KMS-11 (cell line): ENCODE measurements around the gene SETD1B.

Source experiments
- H2AFZ ChIP-seq: fragments of 200-600 bp; sonication (generic); 2 replicates; pipeline ENCODE4 v1.6.1; 2016; ENCODE audit warnings: antibody characterized with exemption, mixed run types, low read depth
- H3K27ac ChIP-seq: fragments of 200-600 bp; sonication (generic); 2 replicates; pipeline ENCODE4 v1.6.1; 2016; ENCODE audit warnings: mild to moderate bottlenecking, mixed run types
- H3K27me3 ChIP-seq: fragments of 200-600 bp; sonication (generic); 2 replicates; pipeline ENCODE4 v1.6.1; 2017; ENCODE audit warnings: mild to moderate bottlenecking, low read depth, mixed run types, moderate library complexity; ENCODE audit not compliant: insufficient read depth
- H3K36me3 ChIP-seq: fragments of 200-600 bp; sonication (generic); 2 replicates; pipeline ENCODE4 v1.6.1; 2017; ENCODE audit warnings: mild to moderate bottlenecking, mixed run types; ENCODE audit not compliant: insufficient read depth
- H3K4me1 ChIP-seq: fragments of 200-600 bp; sonication (generic); 2 replicates; pipeline ENCODE4 v1.6.1; 2016; ENCODE audit warnings: mild to moderate bottlenecking, low read depth, mixed run types; ENCODE audit not compliant: poor library complexity, severe bottlenecking
- H3K4me2 ChIP-seq: fragments of 200-600 bp; sonication (generic); 2 replicates; pipeline ENCODE4 v1.7.0; 2016; ENCODE audit warnings: mild to moderate bottlenecking, mixed run types
- H3K4me3 ChIP-seq: fragments of 200-600 bp; sonication (generic); IDR thresholded peaks from 2 replicates; pipeline ENCODE4 v1.6.1; 2017; ENCODE audit warnings: low read depth, low read length, mixed read lengths; ENCODE audit not compliant: insufficient read depth
- H3K79me2 ChIP-seq: fragments of 200-600 bp; sonication (generic); 2 replicates; pipeline ENCODE4 v1.6.1; 2016; ENCODE audit warnings: low read depth, mixed run types; ENCODE audit not compliant: insufficient read depth
- H3K9ac ChIP-seq: fragments of 200-600 bp; sonication (generic); 2 replicates; pipeline ENCODE4 v1.6.1; 2016; ENCODE audit warnings: mild to moderate bottlenecking, mixed run types
- H4K20me1 ChIP-seq: fragments of 200-600 bp; sonication (generic); 2 replicates; pipeline ENCODE4 v1.6.1; 2016; ENCODE audit warnings: mild to moderate bottlenecking, mixed run types; ENCODE audit not compliant: insufficient read depth
- TF ChIP-seq, protein P1 (sequence below): fragments of 200-600 bp; sonication (generic); conservative IDR thresholded peaks from 2 replicates; pipeline ENCODE4 v1.6.1; 2017; ENCODE audit warnings: low read depth, mild to moderate bottlenecking, antibody characterized with exemption, low read length, moderate library complexity, mixed read lengths

Gene SETD1B

DNA sequence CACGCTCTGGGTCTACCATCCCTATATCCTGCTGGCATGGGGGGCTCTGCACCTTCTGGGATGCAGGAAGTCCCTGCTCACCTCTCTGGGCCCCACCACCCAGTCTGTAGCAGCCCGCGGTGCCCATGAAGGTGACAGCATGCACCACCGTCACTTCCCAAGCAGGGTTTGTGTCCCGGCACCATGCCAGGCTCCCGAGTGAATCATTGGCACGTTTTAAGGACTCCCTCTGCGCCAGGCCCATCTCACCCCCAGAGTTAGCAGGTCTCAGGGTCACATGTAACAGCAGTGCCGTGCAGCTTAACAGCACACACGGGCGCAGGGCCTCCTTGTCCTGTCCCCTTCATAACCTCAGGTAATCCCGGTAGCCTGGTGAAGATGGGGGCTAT lies 19.9 kb downstream of the SETD1B start:
- Histone ChIP-seq H3K27ac (no peak overlapping the region), H4K20me1 (no peaks in the 10 kb centered on the region), H3K4me2 (no peak overlapping the region), H3K36me3 (no peaks in the 10 kb centered on the region), H3K4me1 (no peaks in the 10 kb centered on the region), H3K79me2 (no peaks in the 10 kb centered on the region), H2AFZ (no peak overlapping the region), H3K9ac (no peak overlapping the region), H3K4me3 (no peak overlapping the region), H3K27me3 (no peaks in the 10 kb centered on the region)
- TF ChIP-seq, protein P1, sequence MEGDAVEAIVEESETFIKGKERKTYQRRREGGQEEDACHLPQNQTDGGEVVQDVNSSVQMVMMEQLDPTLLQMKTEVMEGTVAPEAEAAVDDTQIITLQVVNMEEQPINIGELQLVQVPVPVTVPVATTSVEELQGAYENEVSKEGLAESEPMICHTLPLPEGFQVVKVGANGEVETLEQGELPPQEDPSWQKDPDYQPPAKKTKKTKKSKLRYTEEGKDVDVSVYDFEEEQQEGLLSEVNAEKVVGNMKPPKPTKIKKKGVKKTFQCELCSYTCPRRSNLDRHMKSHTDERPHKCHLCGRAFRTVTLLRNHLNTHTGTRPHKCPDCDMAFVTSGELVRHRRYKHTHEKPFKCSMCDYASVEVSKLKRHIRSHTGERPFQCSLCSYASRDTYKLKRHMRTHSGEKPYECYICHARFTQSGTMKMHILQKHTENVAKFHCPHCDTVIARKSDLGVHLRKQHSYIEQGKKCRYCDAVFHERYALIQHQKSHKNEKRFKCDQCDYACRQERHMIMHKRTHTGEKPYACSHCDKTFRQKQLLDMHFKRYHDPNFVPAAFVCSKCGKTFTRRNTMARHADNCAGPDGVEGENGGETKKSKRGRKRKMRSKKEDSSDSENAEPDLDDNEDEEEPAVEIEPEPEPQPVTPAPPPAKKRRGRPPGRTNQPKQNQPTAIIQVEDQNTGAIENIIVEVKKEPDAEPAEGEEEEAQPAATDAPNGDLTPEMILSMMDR: no peak

DNA sequence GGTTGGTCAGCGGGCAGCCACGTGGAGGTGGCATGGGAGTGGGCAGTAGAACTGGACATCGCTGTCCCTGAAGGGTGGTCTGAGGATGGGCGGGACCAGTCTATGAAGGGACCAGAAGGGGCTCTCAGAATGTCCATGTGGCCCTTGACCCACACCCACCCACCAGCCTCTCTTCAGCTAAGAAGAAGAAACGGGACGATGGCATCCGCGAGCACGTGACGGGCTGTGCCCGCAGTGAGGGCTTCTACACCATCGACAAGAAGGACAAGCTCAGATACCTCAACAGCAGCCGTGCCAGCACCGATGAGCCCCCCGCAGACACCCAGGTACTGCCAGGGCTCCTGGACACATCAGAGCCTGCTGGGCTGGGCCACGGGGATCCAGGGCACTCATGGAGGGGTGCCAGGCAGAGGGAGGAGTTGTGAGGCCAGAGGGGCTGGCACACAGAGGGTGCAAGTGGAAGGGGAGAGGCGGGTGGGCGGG lies 21.3 kb downstream of the SETD1B start:
- Histone ChIP-seq H3K79me2 (no peaks in the 10 kb centered on the region), H3K36me3 (no peaks in the 10 kb centered on the region), H3K4me2 (no peak overlapping the region), H3K27me3 (no peaks in the 10 kb centered on the region), H3K4me1 (no peaks in the 10 kb centered on the region), H3K4me3 (no peak overlapping the region), H4K20me1 (no peaks in the 10 kb centered on the region), H3K9ac (no peak overlapping the region), H2AFZ (no peak overlapping the region), H3K27ac (no peak overlapping the region)
- TF ChIP-seq, protein P1: no peak

DNA sequence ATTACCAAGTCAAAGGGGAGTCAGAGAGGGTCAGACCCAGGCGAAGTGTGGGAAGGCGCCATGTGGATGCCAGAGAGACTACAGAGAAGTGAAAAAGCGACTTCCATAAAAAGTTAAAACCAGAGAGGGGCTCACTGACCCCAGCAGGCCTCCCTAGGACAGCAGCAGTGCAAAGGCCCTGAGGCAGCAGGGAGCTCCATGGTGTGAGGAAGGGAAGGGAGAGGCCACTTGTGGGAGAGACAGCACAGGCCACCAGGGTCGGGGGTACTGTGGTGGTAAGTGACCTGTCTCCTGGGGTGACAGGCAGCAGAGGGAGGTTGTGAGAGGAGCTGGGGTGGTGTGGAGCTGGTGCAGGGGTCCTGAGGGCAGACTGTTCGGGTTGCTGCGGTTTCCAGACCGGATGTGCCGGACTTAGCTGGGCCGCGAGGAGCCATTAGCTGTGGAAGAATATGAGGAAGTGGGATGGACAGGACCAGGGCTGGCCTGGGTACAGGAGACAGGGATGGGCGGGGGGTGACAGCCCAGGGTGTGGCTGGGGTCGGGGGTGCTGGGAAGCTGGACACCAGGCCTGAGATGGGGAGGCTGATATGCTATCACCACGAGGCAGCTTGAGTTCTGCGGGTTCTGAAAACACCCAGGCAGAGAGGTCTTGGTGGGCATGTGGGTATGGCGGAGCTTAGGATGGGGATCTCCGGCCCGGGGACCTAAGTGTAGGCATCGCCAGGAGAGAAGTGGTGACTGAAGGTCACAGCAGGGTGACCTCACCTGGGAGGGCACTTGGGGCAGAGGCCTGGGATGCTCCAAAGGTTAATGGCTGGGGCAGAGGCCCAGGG lies 22.7 kb downstream of the SETD1B start:
- H2AFZ ChIP-seq: no peak overlapping the region
- no peak overlapping the region for H3K4me3 ChIP-seq
- no peaks in the 10 kb centered on the region for H4K20me1 ChIP-seq
- no peaks in the 10 kb centered on the region for H3K36me3 ChIP-seq
- no peaks in the 10 kb centered on the region for H3K27me3 ChIP-seq
- H3K4me2 ChIP-seq: no peak overlapping the region
- H3K4me1 ChIP-seq: no peaks in the 10 kb centered on the region
- no peak overlapping the region for H3K27ac ChIP-seq
- no peaks in the 10 kb centered on the region for H3K79me2 ChIP-seq
- H3K9ac ChIP-seq: no peak overlapping the region
- TF ChIP-seq, protein P1: no peak

DNA sequence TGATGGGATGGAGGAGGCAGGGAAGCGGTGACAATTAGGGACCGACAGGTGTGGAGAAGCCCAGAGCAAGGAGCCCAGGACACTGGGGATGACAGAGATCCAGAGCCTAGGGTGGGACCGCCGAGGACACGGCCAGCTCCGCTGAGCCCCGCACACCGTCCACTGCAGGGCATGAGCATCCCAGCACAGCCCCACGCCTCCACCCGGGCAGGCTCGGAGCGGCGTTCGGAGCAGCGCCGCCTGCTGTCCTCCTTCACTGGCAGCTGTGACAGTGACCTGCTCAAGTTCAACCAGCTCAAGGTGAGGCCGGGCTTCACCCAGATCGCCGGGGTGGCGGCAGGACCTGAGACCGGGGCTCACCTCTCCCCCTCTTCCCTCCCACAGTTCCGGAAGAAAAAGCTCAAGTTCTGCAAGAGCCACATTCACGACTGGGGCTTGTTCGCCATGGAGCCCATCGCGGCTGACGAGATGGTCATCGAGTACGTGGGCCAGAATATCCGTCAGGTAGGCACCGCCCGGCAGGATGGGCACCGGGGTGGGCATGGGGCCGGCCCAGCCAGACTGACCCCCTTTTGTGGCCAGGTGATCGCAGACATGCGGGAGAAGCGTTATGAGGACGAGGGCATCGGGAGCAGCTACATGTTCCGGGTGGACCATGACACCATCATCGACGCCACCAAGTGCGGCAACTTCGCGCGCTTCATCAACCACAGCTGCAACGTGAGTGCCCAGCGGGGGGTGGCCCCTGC lies 23.7 kb downstream of the SETD1B start:
- Histone ChIP-seq H4K20me1 (no peaks in the 10 kb centered on the region), H3K27me3 (no peaks in the 10 kb centered on the region), H3K36me3 (no peaks in the 10 kb centered on the region), H3K27ac (no peak overlapping the region), H3K4me2 (no peak overlapping the region), H3K4me1 (no peaks in the 10 kb centered on the region), H2AFZ (no peak overlapping the region), H3K9ac (no peak overlapping the region), H3K79me2 (no peaks in the 10 kb centered on the region), H3K4me3 (no peak overlapping the region)
- TF ChIP-seq, protein P1: no peak
